ENCODE results near the gene TXNDC5.
"Not testable (repeated sequence)": the region's sequence is repeated elsewhere in the genome, so short reads cannot be mapped to it uniquely, and the experiment has no call there.

Gene TXNDC5

DNA sequence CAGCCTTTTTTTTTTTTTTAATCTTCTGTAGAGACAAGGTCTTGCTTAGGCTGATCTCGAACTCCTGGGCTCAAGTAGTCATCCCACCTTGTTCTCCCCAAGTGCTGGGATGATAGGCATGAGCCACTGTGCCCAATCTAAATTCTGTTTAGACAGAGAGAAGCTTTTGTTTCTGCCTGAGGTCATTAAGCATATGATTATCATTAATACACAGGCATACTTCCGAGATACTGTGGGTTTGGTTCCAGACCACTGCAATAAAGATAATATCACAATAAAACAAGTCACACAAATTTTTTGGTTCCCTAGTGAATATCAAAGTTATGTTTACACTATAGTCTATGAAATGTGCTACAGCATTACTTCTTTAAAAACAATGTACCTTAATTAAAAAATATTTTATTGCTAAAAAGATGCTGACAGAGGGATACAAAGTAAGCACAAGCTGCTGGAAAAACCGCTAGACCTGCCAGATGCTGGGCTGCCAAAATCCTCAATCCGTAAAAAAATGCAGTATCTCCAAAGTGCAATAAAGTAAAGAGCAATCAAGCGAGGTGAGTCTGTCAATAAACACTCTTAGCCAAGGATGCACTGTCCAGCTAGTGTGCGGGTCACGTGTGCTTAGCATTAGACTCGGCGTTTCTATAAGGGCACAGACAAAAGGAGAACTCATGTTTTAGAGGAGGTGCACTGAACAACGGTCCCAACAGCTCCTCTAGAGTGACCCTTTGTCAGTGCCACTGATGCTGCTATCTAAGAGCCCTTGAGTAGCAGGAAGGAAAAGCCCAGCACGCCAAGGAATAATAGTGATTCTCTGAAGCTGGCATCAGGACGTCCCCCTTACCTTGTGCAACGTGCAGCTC is 16.1 kb downstream of the TXNDC5 start:
- no peak for DNase-seq

DNA sequence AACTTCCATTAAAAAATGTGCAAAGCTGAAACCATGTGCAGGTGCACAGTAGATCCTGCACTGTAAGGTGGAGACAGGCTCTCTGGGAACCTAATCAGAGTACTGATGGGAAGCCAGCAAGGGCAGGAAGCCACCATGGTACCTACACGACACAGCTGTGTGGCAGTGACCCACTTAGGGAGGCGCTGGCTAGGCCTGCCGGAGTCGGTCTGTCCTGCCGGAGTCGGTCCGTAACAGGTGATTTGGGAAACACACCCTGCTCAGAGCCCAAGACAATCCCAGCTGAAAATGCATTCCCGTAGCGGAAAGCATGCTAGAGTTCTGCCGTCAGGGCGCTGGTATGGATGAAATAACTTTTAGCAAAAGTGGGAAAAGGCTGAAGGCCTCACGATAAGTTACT is 17.2 kb downstream of the TXNDC5 start:
- DNase-seq: no peak

GRCh38 chr6:7892367-7892766 is 18.2 kb downstream of the TXNDC5 start:
- DNase-seq: not testable (repeated sequence)

- no peak for DNase-seq
Observed at GRCh38 chr6:7891078-7891872, 19.3 kb downstream of the TXNDC5 start.

DNA sequence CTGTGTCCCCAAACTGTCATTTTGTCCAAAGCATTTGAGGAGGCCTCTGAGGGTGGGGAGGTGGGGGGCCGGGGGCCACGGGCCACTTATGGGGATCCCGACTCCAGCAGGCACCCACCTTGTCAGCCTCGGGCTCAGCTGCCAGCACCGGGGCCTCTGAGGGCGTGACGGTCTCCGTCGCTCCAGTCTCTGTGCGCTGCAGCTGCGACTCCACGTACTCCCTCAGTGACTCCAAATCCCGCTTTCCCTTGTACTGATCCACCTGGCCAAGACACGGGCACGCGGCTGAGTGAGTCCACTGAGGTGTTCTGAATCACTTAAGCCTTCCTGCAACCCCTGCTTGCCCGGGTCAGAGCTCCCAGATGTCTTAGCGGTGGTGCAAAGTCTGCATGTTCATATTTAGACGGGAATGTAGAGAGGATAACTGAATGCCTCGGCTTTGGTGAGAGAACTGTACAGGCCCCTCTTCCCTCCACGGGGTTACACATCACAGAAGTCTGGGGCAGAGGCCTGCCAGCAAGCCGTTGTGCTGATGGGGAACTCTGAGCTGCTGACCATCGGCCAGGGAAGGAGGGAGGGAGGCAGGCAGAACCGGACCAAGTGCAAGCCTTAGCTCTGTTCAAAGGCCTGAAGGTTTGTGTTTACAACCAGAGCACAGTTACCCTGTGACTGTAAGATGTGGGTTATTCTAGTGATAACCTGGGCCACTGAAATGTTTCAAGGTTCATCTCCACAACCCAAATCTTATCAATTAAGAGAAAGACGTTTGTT is 21.8 kb downstream of the TXNDC5 start:
- no peak for DNase-seq

GRCh38 chr6:7887278-7887991 is 23.2 kb downstream of the TXNDC5 start:
- no peak for DNase-seq

GRCh38 chr6:7886132-7886531 is 24.5 kb downstream of the TXNDC5 start:
- no peak for DNase-seq

DNA sequence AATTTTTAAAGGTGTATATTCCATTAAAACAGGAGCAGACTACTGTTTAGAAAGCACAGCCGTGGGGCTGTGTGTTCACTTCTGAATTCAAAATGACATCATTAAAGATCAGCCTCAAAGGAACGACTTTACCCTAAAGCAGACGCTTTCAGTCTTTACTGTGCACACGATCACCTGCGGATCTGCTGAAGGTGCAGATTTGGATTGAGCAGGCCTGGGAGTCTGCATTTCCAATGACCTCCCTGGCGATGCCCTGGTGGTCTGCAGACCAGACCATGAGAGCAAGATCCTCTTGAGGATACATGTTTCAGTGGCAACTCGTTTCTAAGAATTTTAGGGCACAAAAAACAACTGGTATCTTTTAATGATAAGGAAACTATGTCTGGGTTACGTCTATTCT is 27.2 kb downstream of the TXNDC5 start:
- no peak for DNase-seq

- no peak for DNase-seq
Observed at GRCh38 chr6:7882505-7883257, 27.9 kb downstream of the TXNDC5 start.

GRCh38 chr6:7881765-7882500 is 28.7 kb downstream of the TXNDC5 start:
- no peak for DNase-seq

GRCh38 chr6:7880718-7881107 is 29.9 kb downstream of the TXNDC5 start:
- no peak for DNase-seq

DNA sequence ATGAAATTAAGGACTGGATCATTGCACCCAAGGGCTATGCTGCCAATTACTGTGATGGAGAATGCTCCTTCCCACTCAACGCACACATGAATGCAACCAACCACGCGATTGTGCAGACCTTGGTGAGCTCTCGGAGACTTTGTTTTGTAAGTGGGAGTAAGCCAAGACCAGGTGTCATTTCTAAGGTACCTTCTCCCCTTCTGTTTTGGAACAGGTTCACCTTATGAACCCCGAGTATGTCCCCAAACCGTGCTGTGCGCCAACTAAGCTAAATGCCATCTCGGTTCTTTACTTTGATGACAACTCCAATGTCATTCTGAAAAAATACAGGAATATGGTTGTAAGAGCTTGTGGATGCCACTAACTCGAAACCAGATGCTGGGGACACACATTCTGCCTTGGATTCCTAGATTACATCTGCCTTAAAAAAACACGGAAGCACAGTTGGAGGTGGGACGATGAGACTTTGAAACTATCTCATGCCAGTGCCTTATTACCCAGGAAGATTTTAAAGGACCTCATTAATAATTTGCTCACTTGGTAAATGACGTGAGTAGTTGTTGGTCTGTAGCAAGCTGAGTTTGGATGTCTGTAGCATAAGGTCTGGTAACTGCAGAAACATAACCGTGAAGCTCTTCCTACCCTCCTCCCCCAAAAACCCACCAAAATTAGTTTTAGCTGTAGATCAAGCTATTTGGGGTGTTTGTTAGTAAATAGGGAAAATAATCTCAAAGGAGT is 30.4 kb downstream of the TXNDC5 start:
- DNase-seq: no peak

GRCh38 chr6:7879579-7879978 is 31.0 kb downstream of the TXNDC5 start:
- DNase-seq: no peak

DNA sequence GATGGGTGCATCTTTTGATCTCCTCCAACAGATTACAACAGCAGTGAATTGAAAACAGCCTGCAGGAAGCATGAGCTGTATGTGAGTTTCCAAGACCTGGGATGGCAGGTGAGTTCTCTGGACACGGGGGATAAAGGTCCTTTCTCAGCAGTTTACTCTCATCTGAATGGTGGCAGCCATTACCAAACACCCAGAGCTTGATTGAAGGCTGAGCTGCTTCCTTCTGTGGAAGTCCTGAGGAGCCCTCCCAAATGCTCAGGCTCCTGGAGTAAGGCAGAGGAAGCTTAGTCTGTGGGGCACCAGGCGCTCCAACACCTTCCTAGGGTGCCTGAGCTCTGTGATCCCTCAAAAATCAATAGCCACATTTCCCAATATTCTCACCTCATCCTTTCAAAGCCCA is 31.5 kb downstream of the TXNDC5 start:
- DNase-seq: no peak

- DNase-seq: no peak
Observed at GRCh38 chr6:7878401-7878964, 32.1 kb downstream of the TXNDC5 start.

- no peak for DNase-seq
Observed at GRCh38 chr6:7868926-7869325, 41.7 kb downstream of the TXNDC5 start.

DNA sequence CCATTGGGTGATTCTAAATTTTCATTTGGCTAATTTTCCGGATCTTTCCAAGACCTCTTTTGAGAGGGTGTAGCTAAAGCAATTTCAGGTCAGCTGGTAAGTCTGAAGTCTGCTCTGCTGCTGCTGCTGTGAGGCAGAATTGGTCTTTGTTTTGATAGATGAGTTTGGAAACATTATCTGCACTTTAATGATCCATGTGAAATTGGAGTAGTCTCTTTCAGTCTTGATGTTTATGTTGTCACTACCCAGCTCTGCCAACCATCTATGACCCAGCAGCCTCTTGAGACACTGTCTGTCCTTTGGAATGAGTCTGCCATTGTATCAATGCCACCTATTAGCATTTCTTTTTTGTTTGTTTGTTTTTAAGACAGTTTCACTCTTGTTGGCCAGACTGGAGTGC is 44.1 kb downstream of the TXNDC5 start:
- DNase-seq: no peak

DNA sequence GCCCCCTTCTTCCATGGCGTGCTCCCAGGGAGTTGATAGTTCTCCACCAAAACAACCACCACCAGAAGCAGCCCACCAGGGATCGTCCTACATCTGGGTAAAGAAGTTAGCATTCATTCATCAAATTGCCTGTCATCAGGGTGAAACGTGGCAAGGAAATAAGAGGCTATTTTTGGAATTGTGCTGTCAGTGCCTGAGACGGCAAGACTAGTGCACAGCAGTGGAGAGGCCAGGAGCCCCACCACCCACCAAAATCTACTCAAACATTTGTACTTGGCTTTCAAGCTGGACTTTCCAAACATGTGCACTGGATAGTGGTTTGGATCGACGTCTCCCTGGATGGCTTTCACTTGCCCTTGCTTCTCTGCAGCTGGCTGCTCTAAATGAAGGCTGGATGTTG is 44.8 kb downstream of the TXNDC5 start:
- no peak for DNase-seq

- DNase-seq: no peak
Observed at GRCh38 chr6:7859591-7859990, 51.0 kb downstream of the TXNDC5 start.

GRCh38 chr6:7851780-7852179 is 58.8 kb downstream of the TXNDC5 start:
- no peak for DNase-seq

All from 8988T (cell line).